HG02943 (cell line): ENCODE data around the gene NDRG4.
"Not testable (repeated sequence)": the region's sequence is repeated elsewhere in the genome, so short reads cannot be mapped to it uniquely, and the experiment has no call there.

Source experiments
- ATAC-seq: cut with Tn5 transposase; IDR thresholded peaks from one replicate; pipeline ENCODE4 v1.9.1; 2021; ENCODE audit warnings: mild to moderate bottlenecking, low read depth, moderate library complexity; ENCODE audit not compliant: unreplicated experiment

The NDRG4 gene

GRCh38 chr16:58464916-58465731, 34.8 kb upstream of the NDRG4 start:
- ATAC-seq: no peak

GRCh38 chr16:58465817-58466216, 34.1 kb upstream of the NDRG4 start:
- no peak for ATAC-seq

GRCh38 chr16:58466396-58466795, 33.5 kb upstream of the NDRG4 start:
- ATAC-seq: no peak

GRCh38 chr16:58467905-58468304, 32.0 kb upstream of the NDRG4 start:
- ATAC-seq: no peak

GRCh38 chr16:58471209-58471975, 28.6 kb upstream of the NDRG4 start:
- ATAC-seq: no peak

- ATAC-seq: no peak
Observed at GRCh38 chr16:58472266-58472665, 27.7 kb upstream of the NDRG4 start.

GRCh38 chr16:58472827-58473226, 27.1 kb upstream of the NDRG4 start:
- no peak for ATAC-seq

GRCh38 chr16:58474296-58474695, 25.6 kb upstream of the NDRG4 start:
- ATAC-seq: no peak

- no peak for ATAC-seq
Observed at GRCh38 chr16:58475091-58475619, 24.8 kb upstream of the NDRG4 start.

GRCh38 chr16:58476791-58477190, 23.2 kb upstream of the NDRG4 start:
- no peak for ATAC-seq

GRCh38 chr16:58478427-58478826, 21.5 kb upstream of the NDRG4 start:
- ATAC-seq: no peak

- no peak for ATAC-seq
Observed at GRCh38 chr16:58481226-58481869, 18.6 kb upstream of the NDRG4 start.

- no peak for ATAC-seq
Observed at GRCh38 chr16:58481931-58482330, 18.0 kb upstream of the NDRG4 start.

- no peak for ATAC-seq
Observed at GRCh38 chr16:58485184-58485887, 14.6 kb upstream of the NDRG4 start.

- no peak for ATAC-seq
Observed at GRCh38 chr16:58487566-58488351, 12.2 kb upstream of the NDRG4 start.

GRCh38 chr16:58488531-58488930, 11.4 kb upstream of the NDRG4 start:
- no peak for ATAC-seq

- ATAC-seq: no peak
Observed at GRCh38 chr16:58490065-58490464, 9.9 kb upstream of the NDRG4 start.

- not testable (repeated sequence) for ATAC-seq
Observed at GRCh38 chr16:58490539-58490938, 9.4 kb upstream of the NDRG4 start.

- ATAC-seq: no peak
Observed at GRCh38 chr16:58492066-58492465, 7.9 kb upstream of the NDRG4 start.

GRCh38 chr16:58492735-58493134, 7.2 kb upstream of the NDRG4 start:
- no peak for ATAC-seq
